Cortex of kidney (tissue), 1 donor: ENCODE data around the gene RNFT2.
"Not testable (repeated sequence)": the region's sequence is repeated elsewhere in the genome, so short reads cannot be mapped to it uniquely, and the experiment has no call there.

Experiments
- DNase-seq: peaks from one replicate; lab custom pipeline; 2025; lab: John Stamatoyannopoulos, UW

Gene RNFT2

DNA sequence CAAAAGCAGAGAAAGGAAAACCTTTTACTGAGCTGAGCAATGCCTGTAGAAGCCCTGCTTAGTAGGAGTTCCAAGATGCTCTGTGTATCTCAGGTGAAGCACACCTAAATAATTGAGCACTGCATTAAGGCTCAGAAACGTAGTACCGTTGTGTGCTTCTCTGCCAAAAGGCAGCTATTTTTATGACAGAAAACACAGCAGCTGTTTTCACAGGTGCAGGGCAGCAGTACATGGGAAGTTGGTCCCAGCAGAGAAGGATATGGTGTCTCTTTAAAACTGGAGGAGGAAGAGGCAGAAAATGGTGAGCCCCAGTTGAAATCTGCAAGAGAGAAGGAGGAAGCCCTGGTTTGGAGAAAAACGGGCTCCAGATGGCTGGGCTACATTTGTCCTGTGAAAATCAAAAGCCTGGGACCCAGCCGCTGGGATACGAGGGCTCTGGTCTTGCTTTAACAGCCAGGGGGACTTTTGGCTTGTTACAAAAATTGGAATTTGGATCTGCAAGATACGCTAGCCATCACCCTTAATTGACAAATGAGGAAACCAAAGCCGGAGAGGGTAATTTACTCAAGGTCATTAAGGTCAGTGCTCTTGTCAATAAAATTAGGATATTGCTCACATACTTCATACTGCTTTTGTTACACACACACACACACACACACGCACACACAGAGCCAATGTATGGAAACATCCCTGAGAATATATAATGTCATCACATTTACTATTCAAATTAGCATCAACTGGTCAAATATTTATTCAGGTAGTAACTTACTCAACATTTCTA lies 27.6 kb upstream of the RNFT2 start:
- no peak for DNase-seq

DNA sequence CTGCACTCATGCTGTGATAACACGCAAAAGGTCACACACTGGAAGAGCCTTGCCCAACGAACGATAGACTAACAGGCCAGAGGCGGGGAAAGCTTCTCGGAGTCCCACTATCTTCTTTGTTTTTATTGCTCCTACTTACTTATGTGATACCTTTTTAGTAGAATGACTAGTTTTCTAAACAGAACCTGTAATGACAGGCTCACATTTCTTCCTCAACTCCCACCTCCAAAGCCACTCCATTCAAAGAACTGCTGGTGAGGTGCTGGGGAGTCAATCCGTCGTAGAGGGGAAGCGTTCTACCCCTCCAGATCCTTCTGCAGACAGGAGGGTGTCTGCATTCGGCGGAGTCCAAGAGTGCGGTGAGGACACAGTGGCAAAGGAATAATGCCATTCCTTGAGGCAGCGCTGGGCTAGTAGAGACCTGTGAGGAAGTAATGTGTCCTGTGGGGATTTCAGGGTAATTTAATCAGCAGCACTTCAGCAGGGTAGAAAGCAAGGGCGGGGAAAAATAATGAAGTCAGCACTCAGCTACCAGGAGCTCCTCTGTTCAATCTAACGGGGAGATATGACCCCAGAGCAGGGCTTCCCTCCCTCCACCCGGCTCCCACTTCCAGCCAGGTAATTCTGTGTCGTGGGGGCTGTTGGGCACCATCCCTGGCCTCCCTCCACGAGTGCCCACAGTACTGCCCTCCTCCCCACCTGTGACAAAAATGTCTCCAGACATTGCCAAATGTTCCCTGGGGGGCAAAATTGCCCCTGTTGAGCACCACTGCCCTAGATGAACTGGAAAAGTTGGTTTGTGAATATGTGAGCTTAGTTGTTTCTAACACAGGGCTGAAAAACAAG lies 25.4 kb upstream of the RNFT2 start:
- no peak for DNase-seq

- DNase-seq: no peak
Measured at GRCh38 chr12:116713527-116713926, 24.6 kb upstream of the RNFT2 start.

DNA sequence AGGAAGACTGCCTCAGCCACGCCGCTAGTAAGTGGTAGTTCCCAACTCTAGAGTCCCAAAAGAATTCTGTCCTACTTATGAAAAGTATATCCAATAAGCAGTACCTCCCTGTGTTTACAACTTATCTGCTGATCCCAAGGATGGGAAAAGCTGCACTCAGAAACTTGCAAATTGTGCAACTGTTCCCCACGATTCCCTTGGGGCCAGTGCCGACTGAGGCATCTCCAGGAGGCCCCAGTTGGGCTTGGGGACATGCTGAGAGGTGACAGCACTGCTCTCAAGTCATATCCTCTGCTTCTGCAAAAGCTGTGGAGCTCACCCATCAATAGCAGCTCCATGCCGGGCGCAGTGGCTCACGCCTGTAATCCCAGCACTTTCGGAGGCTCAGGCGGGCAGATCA lies 23.9 kb upstream of the RNFT2 start:
- DNase-seq: no peak

- DNase-seq: no peak
Measured at GRCh38 chr12:116717466-116718437, 20.4 kb upstream of the RNFT2 start.

DNA sequence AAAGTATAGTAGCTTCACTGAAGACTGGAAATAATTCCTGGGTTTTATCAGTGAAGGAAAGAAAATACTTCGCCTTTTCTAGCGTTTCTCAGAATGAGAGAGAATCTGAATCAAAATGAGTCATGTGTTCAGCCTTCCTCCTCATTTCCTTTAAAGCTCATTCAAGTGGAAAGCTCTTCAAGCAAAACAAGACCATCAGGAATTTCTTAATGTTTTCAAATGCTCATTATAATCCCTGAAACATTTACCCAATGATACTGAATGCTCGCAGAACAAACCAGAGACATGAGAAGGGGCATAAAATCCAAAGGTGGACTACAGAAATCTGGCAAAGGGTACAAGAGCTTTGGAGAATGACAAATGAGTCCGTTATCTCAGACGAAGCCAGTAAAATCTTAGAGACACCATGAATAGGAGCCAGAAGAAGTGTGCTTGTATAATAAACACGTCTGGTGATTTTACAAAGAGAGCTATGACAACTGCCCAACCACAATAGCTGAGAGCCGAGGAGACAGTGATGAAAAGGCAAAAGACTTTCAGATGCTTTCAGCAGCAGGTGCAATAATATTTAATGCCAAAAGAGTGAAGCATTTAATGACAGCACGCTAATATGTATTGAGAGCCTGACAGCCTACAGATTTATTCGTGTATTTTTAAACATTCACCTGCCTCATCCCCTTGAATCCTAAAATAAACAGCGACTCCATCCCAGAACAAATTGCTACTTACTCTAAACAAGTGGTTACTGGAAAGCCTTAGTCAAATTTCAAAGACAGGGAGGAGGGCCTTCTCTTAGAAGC lies 19.3 kb upstream of the RNFT2 start:
- DNase-seq: no peak

- DNase-seq: no peak
Measured at GRCh38 chr12:116719731-116720528, 18.2 kb upstream of the RNFT2 start.

DNA sequence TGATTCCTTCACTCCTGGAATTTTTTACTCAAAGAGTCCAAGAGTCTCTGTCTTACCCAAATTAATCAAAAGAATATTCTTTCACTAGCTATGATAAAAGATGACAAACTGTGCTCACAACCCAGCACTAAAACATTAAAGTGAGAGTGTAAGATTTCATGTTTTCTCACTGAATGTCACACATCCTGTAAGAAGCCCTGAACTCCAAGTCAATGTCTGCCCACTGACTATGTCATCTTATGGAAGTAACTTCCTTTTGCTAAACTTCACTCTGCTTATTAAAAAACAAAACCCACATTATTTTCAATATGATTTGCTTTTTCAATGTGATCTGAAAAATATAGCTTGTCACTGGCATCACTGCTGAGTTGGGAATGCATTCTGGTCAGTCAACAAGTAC lies 15.9 kb upstream of the RNFT2 start:
- no peak for DNase-seq

DNA sequence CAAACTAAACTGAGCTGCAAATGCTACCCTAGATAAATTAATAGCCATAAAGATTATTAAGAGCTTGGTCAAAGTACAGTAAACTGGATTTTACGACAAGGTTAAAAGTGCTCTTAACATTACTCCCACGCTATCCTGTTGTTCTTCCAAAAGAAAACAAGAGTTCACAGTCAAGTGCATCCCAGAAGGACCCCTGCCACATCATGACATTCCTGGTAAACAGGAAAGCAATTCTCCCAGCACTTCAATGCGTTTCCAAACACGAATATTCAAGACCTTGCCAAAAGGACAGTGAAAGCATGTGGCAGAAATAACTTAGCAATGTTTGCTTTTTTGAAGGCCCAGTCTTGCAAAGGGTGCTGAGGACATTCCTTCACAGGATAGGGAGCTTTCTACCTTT lies 11.4 kb upstream of the RNFT2 start:
- no peak for DNase-seq

GRCh38 chr12:116727261-116727660 lies 10.9 kb upstream of the RNFT2 start:
- DNase-seq: no peak

DNA sequence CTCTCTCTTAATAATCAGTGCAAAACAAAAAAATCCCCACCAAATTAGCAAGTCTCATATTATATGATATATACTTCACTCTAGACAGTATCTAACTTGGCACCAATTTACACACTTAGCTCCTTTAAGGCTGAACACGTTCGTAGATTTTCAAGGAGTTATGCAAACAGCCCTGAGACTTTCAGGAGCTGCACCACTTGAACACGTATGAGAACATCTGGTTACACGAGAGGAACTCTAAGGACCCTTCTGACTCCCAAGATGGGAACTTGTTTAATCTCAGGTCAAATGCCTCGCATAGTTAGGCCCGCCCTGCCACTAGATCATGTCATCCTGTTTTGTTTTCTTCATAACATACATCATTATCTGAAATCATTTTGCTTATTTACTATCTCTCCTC lies 10.2 kb upstream of the RNFT2 start:
- no peak for DNase-seq

GRCh38 chr12:116731801-116732200 lies 6.3 kb upstream of the RNFT2 start:
- DNase-seq: no peak

DNA sequence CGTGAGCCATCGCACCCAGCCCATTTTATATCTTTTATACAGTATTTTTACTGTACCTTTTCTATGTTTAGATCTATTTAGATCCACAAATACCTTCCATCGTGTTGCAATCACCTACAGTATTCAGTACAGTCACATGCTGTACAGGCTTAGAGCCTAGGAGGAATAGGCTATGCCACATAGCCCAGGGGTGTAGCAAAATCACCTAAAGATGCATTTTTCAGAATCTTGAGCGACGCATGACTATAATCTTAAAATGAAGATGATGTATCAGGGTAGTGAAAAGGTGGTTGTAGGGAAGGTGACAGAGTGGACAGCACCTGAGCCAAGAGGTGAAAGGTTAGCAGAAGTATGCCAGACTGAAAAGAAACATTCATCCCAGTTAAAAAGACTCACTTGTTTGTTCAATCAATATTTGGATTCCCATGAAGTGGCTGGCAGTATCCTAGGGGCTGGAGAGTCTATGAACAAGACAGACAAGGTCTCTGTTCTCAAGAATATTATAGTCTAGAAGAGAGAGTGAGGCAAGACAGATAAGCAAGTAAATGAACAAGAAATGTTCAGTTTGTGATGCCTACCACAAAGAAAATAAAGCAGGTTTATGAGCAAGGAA lies 3.9 kb upstream of the RNFT2 start:
- no peak for DNase-seq

GRCh38 chr12:116735084-116735483 lies 3.0 kb upstream of the RNFT2 start:
- no peak for DNase-seq

DNA sequence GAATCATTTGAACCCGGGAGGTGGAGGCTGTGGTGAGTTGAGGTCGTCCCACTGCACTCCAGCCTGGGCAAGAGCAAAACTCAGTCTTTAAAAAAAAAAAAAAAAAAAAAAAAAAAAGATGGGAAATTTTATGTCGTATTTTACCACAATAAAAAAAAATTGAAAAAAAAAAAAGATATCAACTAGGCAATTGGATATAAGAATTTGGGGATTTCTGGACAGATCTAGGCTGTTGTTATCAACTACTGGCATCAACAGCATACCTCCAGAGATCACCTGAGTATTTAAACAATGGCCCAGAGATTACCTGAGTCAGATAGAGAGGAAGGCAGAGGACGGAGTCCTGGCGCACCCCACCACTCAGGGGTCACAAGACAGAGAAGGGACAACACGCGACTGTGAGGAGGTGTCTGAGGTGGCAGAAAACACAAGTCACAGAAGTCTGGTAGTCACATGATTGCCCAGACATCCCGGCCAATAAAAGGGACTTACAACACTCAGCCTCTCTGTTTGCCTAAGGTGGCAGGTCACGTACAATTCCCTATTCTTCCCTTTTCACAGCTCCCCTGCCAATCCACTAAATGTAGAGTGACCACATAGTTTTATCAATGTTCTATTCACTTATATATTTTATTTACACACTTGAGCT lies 2.0 kb upstream of the RNFT2 start:
- no peak for DNase-seq

DNA sequence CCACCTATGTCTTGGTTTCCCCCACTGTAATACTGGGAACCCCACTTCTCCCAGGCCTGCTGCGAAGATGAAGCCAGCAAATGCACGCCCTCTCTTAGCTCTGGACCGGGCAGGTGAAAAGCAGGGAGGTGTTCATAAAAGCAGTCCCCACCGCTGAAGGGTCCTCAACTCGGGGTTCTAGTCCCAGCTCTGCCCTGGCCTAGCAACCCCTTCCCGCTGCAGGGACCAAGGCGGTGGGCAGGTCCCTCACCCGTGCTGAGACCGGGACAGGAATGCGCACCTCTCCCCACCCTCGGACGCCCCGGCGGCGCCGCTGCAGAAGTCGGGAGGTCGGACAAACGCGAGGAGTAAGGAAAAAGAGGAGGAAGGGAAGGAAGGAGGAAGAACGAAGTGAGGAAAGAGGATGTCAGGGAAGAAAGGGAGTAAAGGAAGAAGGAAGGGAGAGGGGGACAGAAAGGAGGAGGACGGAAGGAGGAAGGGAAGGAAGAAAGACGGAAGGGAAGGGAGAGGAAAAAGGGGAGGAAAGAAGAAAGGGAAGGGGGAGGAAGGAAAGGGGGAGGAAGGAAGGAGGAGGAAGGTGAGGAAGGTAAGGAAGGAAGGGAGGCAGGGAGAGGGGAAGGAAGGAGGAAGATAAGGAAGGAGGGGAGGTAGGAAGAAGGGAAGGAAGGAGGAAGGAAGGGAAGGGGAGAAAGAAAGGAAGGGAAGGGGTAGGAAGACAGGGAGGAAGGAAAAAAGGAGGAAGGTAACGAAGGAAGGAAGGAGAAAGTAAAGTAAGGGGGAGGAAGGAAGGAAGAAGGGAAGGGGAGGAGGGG lies 947 bp upstream of the RNFT2 start:
- no peak for DNase-seq

GRCh38 chr12:116739381-116739887 lies 1.3 kb downstream of the RNFT2 start:
- DNase-seq: no peak

GRCh38 chr12:116742787-116743186 lies 4.7 kb downstream of the RNFT2 start:
- not testable (repeated sequence) for DNase-seq
